Activated CD8-positive, alpha-beta T cell treated with anti-CD3 and anti-CD28 coated beads for 36 hours (primary cell): Measurements from ENCODE around the gene TLE1. TPM values are rescaled to one million over a fixed set of nuclear protein-coding genes. Genes with fewer than 3 reads are reported as not detected.

Experiments used
- ATAC-seq: fragments of 200-7000 bp; cut with Tn5 transposase; one replicate; pipeline ENCODE4 v1.10.0; 2021; ENCODE audit warnings: mild to moderate bottlenecking, moderate library complexity
- CTCF ChIA-PET: fragments of 350-600 bp; sonication (Branson Sonifier 250); formaldehyde crosslinking; loops from one replicate; lab custom pipeline; 2021; ENCODE audit warnings: antibody characterized with exemption; lab: Charles Lee
- POLR2A ChIA-PET: fragments of 350-600 bp; sonication (Branson Sonifier 250); formaldehyde crosslinking; loops from one replicate; lab custom pipeline; 2021; ENCODE audit warnings: antibody characterized with exemption; lab: Charles Lee
- DNase-seq: peaks from one replicate; pipeline ENCODE4 v3.0.0-alpha.2; 2020
- H3K27ac Mint-ChIP-seq: one replicate; pipeline ENCODE4 v1.8.0; 2021; ENCODE audit warnings: mild to moderate bottlenecking, mixed read lengths
- H3K27me3 Mint-ChIP-seq: one replicate; pipeline ENCODE4 v1.8.0; 2021; ENCODE audit warnings: mixed read lengths
- H3K36me3 Mint-ChIP-seq: one replicate; pipeline ENCODE4 v1.8.0; 2021; ENCODE audit warnings: low read depth, mixed read lengths
- H3K4me1 Mint-ChIP-seq: one replicate; pipeline ENCODE4 v1.8.0; 2021; ENCODE audit warnings: low read depth, mixed read lengths
- H3K4me3 Mint-ChIP-seq: one replicate; pipeline ENCODE4 v1.8.0; 2021; ENCODE audit warnings: mild to moderate bottlenecking, moderate library complexity, mixed read lengths
- H3K9me3 Mint-ChIP-seq: one replicate; pipeline ENCODE4 v1.8.0; 2021; ENCODE audit warnings: mixed read lengths
- CTCF ChIP-seq: fragments of 200-600 bp; IDR thresholded peaks from one replicate; pipeline ENCODE4 v1.8.0; 2022; ENCODE audit warnings: antibody characterized with exemption, mild to moderate bottlenecking
- intact Hi-C: fragments of 100-400 bp; cut with micrococcal nuclease; formaldehyde crosslinking; loops from one replicate; pipeline ENCODE4 v1.10.0; 2022
- total RNA-seq, 2 experiments: library from RNA; stranded (reverse); gene quantifications; one replicate each; pipeline ENCODE4 v1.2.3, GENCODE V29; 2021

Gene TLE1
- total RNA-seq, 2 experiments from 2014 or later = 0.20 to 0.29 TPM

GRCh38 chr9:81636255-81636599 lies 53.1 kb downstream of the TLE1 start:
- Mint-ChIP-seq H3K9me3 (no peaks in the 10 kb centered on the region), H3K36me3 (no peaks in the 10 kb centered on the region), H3K27me3 (no peaks in the 10 kb centered on the region), H3K4me1 (no peaks in the 10 kb centered on the region), H3K4me3 (no peak overlapping the region), H3K27ac (no peak overlapping the region)
- no peak for TF ChIP-seq CTCF
- POLR2A ChIA-PET = no interaction called here
- ATAC-seq (no peak), DNase-seq (no peak)
- CTCF ChIA-PET = no interaction called here
- intact Hi-C loops = no loop called here

- Mint-ChIP-seq H3K9me3 (no peaks in the 10 kb centered on the region), H3K4me3 (no peak overlapping the region), H3K27ac (no peak overlapping the region), H3K36me3 (no peaks in the 10 kb centered on the region), H3K4me1 (no peaks in the 10 kb centered on the region), H3K27me3 (no peaks in the 10 kb centered on the region)
- intact Hi-C loops = no loop called here
- no peak for DNase-seq
- ATAC-seq = no peak
- POLR2A ChIA-PET = no interaction called here
- CTCF ChIA-PET = no interaction called here
- TF ChIP-seq CTCF = no peak
Measured at GRCh38 chr9:81635521-81636254, 53.7 kb downstream of the TLE1 start.

- Mint-ChIP-seq H3K36me3 (no peaks in the 10 kb centered on the region), H3K27me3 (no peaks in the 10 kb centered on the region), H3K9me3 (no peaks in the 10 kb centered on the region), H3K27ac (no peak overlapping the region), H3K4me3 (no peak overlapping the region), H3K4me1 (no peaks in the 10 kb centered on the region)
- ChIA-PET CTCF (no interaction called here), POLR2A (no interaction called here)
- ATAC-seq = no peak
- intact Hi-C loops = no loop called here
- no peak for TF ChIP-seq CTCF
- no peak for DNase-seq
Measured at GRCh38 chr9:81634915-81635516, 54.3 kb downstream of the TLE1 start.

- no peaks in the 10 kb centered on the region for H3K4me1 Mint-ChIP-seq
- DNase-seq = no peak
- H3K27me3 Mint-ChIP-seq = no peaks in the 10 kb centered on the region
- ChIA-PET POLR2A (no interaction called here), CTCF (no interaction called here)
- no peaks in the 10 kb centered on the region for H3K9me3 Mint-ChIP-seq
- no peak for TF ChIP-seq CTCF
- no peak for ATAC-seq
- H3K27ac Mint-ChIP-seq = no peak overlapping the region
- H3K4me3 Mint-ChIP-seq = no peak overlapping the region
- no peaks in the 10 kb centered on the region for H3K36me3 Mint-ChIP-seq
- intact Hi-C loops = no loop called here
Measured at GRCh38 chr9:81633952-81634854, 55.1 kb downstream of the TLE1 start.
